Left ventricle myocardium inferior (tissue), 1 donor: ENCODE measurements around the gene E2F3. TPM values are rescaled to one million over a fixed set of nuclear protein-coding genes. Genes with fewer than 3 reads are reported as not detected.

ENCODE experiments used
- DNase-seq: peaks from one replicate; pipeline ENCODE4 v3.0.0-alpha.2; 2020
- H3K27ac ChIP-seq: fragments of 200-600 bp; replicated peaks from 2 replicates; pipeline ENCODE4 v1.8.0; 2021
- H3K27me3 ChIP-seq: fragments of 200-600 bp; 2 replicates; pipeline ENCODE4 v1.8.0; 2021; ENCODE audit warnings: low read depth
- H3K36me3 ChIP-seq: fragments of 200-600 bp; 2 replicates; pipeline ENCODE4 v1.8.0; 2021
- H3K4me1 ChIP-seq: fragments of 200-600 bp; 2 replicates; pipeline ENCODE4 v1.8.0; 2021
- H3K4me3 ChIP-seq: fragments of 200-600 bp; 2 replicates; pipeline ENCODE4 v1.8.0; 2021; ENCODE audit warnings: mild to moderate bottlenecking, moderate library complexity
- H3K9me3 ChIP-seq: fragments of 200-600 bp; replicated peaks from 2 replicates; pipeline ENCODE4 v1.8.0; 2021
- CTCF ChIP-seq: fragments of 200-600 bp; IDR thresholded peaks from 2 replicates; pipeline ENCODE4 v1.8.0; 2021; ENCODE audit warnings: antibody characterized with exemption, mild to moderate bottlenecking, borderline replicate concordance
- intact Hi-C: fragments of 100-400 bp; cut with micrococcal nuclease; formaldehyde crosslinking; loops from one replicate; pipeline ENCODE4 v1.11.0; 2022
- total RNA-seq: library from RNA; stranded (reverse); fragmentation: NEBNext Ultra II Directional; extraction: Animal tissue kit (Norgen Biotek cat#: 25700); gene quantifications from one replicate; pipeline ENCODE4 v1.2.1, GENCODE V29; 2021
- donor health status: DM: no; HTN: yes; CAD: no; lungs with severe emphysema.

E2F3 gene
- total RNA-seq, 1 donor from 2014 or later: 6.7 TPM

GRCh38 chr6:20402342-20403069, 827 bp downstream of the E2F3 start:
- peaks cover 44% of the 10 kb centered on the region for H3K4me1 ChIP-seq
- DNase-seq: peak; percentile 37
- intact Hi-C loops: loop anchor here (5.0 kb wide), 1 partner anchor 125 kb away; no protein-coding TSS in a partner anchor
- H3K4me3 ChIP-seq: peak overlapping the region; percentile 86
- no peak for TF ChIP-seq CTCF
- H3K27me3 ChIP-seq: no peaks in the 10 kb centered on the region
- H3K27ac ChIP-seq: peak overlapping the region; percentile 88
- H3K9me3 ChIP-seq: no peaks in the 10 kb centered on the region
- no peaks in the 10 kb centered on the region for H3K36me3 ChIP-seq

- TF ChIP-seq CTCF: no peak
- Histone ChIP-seq H3K27me3 (no peaks in the 10 kb centered on the region), H3K27ac (peak overlapping the region; percentile 88), H3K9me3 (no peaks in the 10 kb centered on the region), H3K4me1 (peaks cover 44% of the 10 kb centered on the region), H3K4me3 (peak overlapping the region; percentile 86), H3K36me3 (no peaks in the 10 kb centered on the region)
- intact Hi-C loops: loop anchor here (5.0 kb wide), 1 partner anchor 124 kb away; no protein-coding TSS in a partner anchor
- peak; percentile 90 for DNase-seq
Measured at GRCh38 chr6:20403070-20403765, 1.5 kb downstream of the E2F3 start.

- TF ChIP-seq CTCF: no peak
- Histone ChIP-seq H3K36me3 (no peaks in the 10 kb centered on the region), H3K27ac (peak overlapping the region; percentile 88), H3K4me1 (peaks cover 48% of the 10 kb centered on the region), H3K4me3 (peak overlapping the region; percentile 86), H3K27me3 (no peaks in the 10 kb centered on the region), H3K9me3 (no peaks in the 10 kb centered on the region)
- intact Hi-C loops: loop anchor here (5.0 kb wide), 1 partner anchor 123 kb away; no protein-coding TSS in a partner anchor
- no peak for DNase-seq
Measured at GRCh38 chr6:20403766-20404640, 2.3 kb downstream of the E2F3 start.

- intact Hi-C loops: loop anchor here (5.0 kb wide), 1 partner anchor 123 kb away; no protein-coding TSS in a partner anchor
- peak overlapping the region; percentile 88 for H3K27ac ChIP-seq
Measured at GRCh38 chr6:20404641-20405032, 3.0 kb downstream of the E2F3 start.

More at GRCh38 chr6:20404641-20405032, 3.0 kb downstream of the E2F3 start:
- Histone ChIP-seq H3K9me3 (no peaks in the 10 kb centered on the region), H3K4me1 (peaks cover 54% of the 10 kb centered on the region), H3K27me3 (no peaks in the 10 kb centered on the region), H3K4me3 (peak overlapping the region; percentile 86), H3K36me3 (no peaks in the 10 kb centered on the region)
- no peak for DNase-seq
- TF ChIP-seq CTCF: peak; percentile 47
